GM23338 (cell line): ENCODE data around the gene NR3C1. TPM values are rescaled to one million over a fixed set of nuclear protein-coding genes. Genes with fewer than 3 reads are reported as not detected.

ENCODE experiments used
- ATAC-seq: fragments of 200-7000 bp; cut with Tn5 transposase; 3 replicates; pipeline ENCODE4 v1.9.1; 2020
- DNase-seq: peaks from one replicate; pipeline ENCODE4 v3.0.0-alpha.2; 2015; ENCODE audit warnings: low spot score
- H2AFZ ChIP-seq: fragments of 200-600 bp; sonication (generic); 2 replicates; pipeline ENCODE4 v1.8.0; 2016; ENCODE audit warnings: antibody characterized with exemption, mild to moderate bottlenecking, moderate library complexity
- H3F3A ChIP-seq: fragments of 200-600 bp; sonication (generic); replicated peaks from 2 replicates; pipeline ENCODE4 v1.8.0; 2017; ENCODE audit warnings: antibody characterized with exemption, mixed run types, low read depth
- H3K27ac ChIP-seq: fragments of 200-600 bp; sonication (generic); 2 replicates; pipeline ENCODE4 v1.6.1; 2016; ENCODE audit warnings: low read depth
- H3K27me3 ChIP-seq: fragments of 200-600 bp; sonication (generic); 2 replicates; pipeline ENCODE4 v1.8.0; 2016; ENCODE audit warnings: mild to moderate bottlenecking, mixed run types, moderate library complexity; ENCODE audit not compliant: insufficient read depth
- H3K36me3 ChIP-seq: fragments of 200-600 bp; sonication (generic); 2 replicates; pipeline ENCODE4 v1.8.0; 2016; ENCODE audit warnings: mild to moderate bottlenecking; ENCODE audit not compliant: insufficient read depth
- H3K4me1 ChIP-seq: fragments of 200-600 bp; sonication (generic); 2 replicates; pipeline ENCODE4 v1.8.0; 2016; ENCODE audit warnings: mild to moderate bottlenecking, moderate library complexity; ENCODE audit not compliant: insufficient read depth
- H3K4me2 ChIP-seq: fragments of 200-600 bp; sonication (generic); 2 replicates; pipeline ENCODE4 v1.7.1; 2017; ENCODE audit warnings: mixed run types
- H3K4me3 ChIP-seq: fragments of 200-600 bp; sonication (generic); 2 replicates; pipeline ENCODE4 v1.6.1; 2016; ENCODE audit warnings: mixed run types
- H3K79me2 ChIP-seq: fragments of 200-600 bp; sonication (generic); replicated peaks from 2 replicates; pipeline ENCODE4 v1.8.0; 2017; ENCODE audit warnings: mild to moderate bottlenecking; ENCODE audit not compliant: insufficient read depth
- H3K9me2 ChIP-seq: fragments of 200-600 bp; sonication (generic); 2 replicates; pipeline ENCODE4 v1.8.0; 2017; ENCODE audit not compliant: insufficient read depth
- H4K20me1 ChIP-seq: fragments of 200-600 bp; sonication (generic); replicated peaks from 2 replicates; pipeline ENCODE4 v1.8.0; 2017; ENCODE audit warnings: mild to moderate bottlenecking; ENCODE audit not compliant: insufficient read depth
- H3K27ac Mint-ChIP-seq: 2 replicates; pipeline ENCODE4 v1.8.0; 2020; ENCODE audit warnings: inconsistent platforms, mild to moderate bottlenecking, moderate library complexity, mixed read lengths
- H3K27me3 Mint-ChIP-seq: 3 replicates; pipeline ENCODE4 v1.8.0; 2022; ENCODE audit warnings: low read depth, mild to moderate bottlenecking, moderate library complexity, mixed read lengths, inconsistent platforms; ENCODE audit not compliant: insufficient read depth, poor library complexity
- H3K36me3 Mint-ChIP-seq: 3 replicates; pipeline ENCODE4 v1.8.0; 2021; ENCODE audit warnings: low read depth, mild to moderate bottlenecking, inconsistent platforms, moderate library complexity, mixed read lengths
- H3K4me1 Mint-ChIP-seq: 3 replicates; pipeline ENCODE4 v1.8.0; 2020; ENCODE audit warnings: mild to moderate bottlenecking, inconsistent platforms, mixed read lengths
- H3K4me3 Mint-ChIP-seq: 3 replicates; pipeline ENCODE4 v1.8.0; 2021; ENCODE audit warnings: moderate library complexity, mild to moderate bottlenecking, inconsistent platforms, mixed read lengths
- H3K9me3 Mint-ChIP-seq: 3 replicates; pipeline ENCODE4 v1.8.0; 2020; ENCODE audit warnings: moderate library complexity, mild to moderate bottlenecking, inconsistent platforms, mixed read lengths
- CREB1 ChIP-seq: fragments of 250-450 bp; sonication (Bioruptor Pico); IDR thresholded peaks from 2 replicates; pipeline ENCODE4 v1.5.0; 2020; ENCODE audit warnings: low read depth, mild to moderate bottlenecking, moderate library complexity
- ETS1 ChIP-seq: IDR thresholded peaks from 2 replicates; pipeline ENCODE4 v1.6.1; 2016; ENCODE audit warnings: antibody characterized with exemption
- EZH2 ChIP-seq: fragments of 200-600 bp; sonication (generic); IDR thresholded peaks from one replicate; pipeline ENCODE4 v1.8.0; 2017; ENCODE audit warnings: antibody characterized with exemption, mild to moderate bottlenecking, low read depth; ENCODE audit not compliant: unreplicated experiment
- EZH2phosphoT487 ChIP-seq: fragments of 200-600 bp; sonication (generic); IDR thresholded peaks from one replicate; pipeline ENCODE4 v1.8.1; 2018; ENCODE audit warnings: antibody characterized with exemption; ENCODE audit not compliant: unreplicated experiment
- JUNB ChIP-seq: IDR thresholded peaks from one replicate; pipeline ENCODE4 v1.6.1; 2016; ENCODE audit warnings: antibody characterized with exemption; ENCODE audit not compliant: unreplicated experiment
- NANOG ChIP-seq: IDR thresholded peaks from 2 replicates; pipeline ENCODE4 v1.6.1; 2016; ENCODE audit warnings: antibody characterized with exemption, borderline replicate concordance
- POLR2AphosphoS5 ChIP-seq: IDR thresholded peaks from 2 replicates; pipeline ENCODE4 v1.6.1; 2016; ENCODE audit warnings: antibody characterized with exemption, low read depth
- STAT1 ChIP-seq: IDR thresholded peaks from one replicate; pipeline ENCODE4 v1.6.1; 2016; ENCODE audit warnings: antibody characterized with exemption; ENCODE audit not compliant: unreplicated experiment
- ZNF114 ChIP-seq: fragments of 250-450 bp; sonication (Bioruptor Pico); IDR thresholded peaks from 2 replicates; pipeline ENCODE4 v1.5.0; 2020; ENCODE audit warnings: mild to moderate bottlenecking, moderate library complexity
- ZNF331 ChIP-seq: fragments of 250-450 bp; sonication (Bioruptor Pico); IDR thresholded peaks from 2 replicates; pipeline ENCODE4 v1.5.0; 2020; ENCODE audit warnings: low read depth, mild to moderate bottlenecking, moderate library complexity
- polyA plus RNA-seq: library from polyadenylated mRNA; unstranded; fragments of >200 nt; fragmentation: Nextera tagmentation; extraction: Ambion mirVana; gene quantifications from 2 replicates; pipeline ENCODE4 v1.2.1, GENCODE V29; 2016
- total RNA-seq: library from RNA; depleted of rRNA; stranded (reverse); fragments of >200 nt; shearing (Covaris generic); gene quantifications from 2 replicates; pipeline ENCODE4 v1.2.3, GENCODE V29; 2014
- TF ChIP-seq, protein P1 (sequence below): IDR thresholded peaks from one replicate; pipeline ENCODE4 v1.6.1; 2018; ENCODE audit warnings: antibody characterized with exemption; ENCODE audit not compliant: unreplicated experiment
- TF ChIP-seq, protein P2 (sequence below): fragments of 250-450 bp; sonication (Bioruptor Pico); IDR thresholded peaks from 2 replicates; pipeline ENCODE4 v1.5.0; 2020; ENCODE audit warnings: mild to moderate bottlenecking, moderate library complexity
- TF ChIP-seq, protein P3 (sequence below), 2 experiments: fragments of 200-600 bp in 1 of 2; sonication (generic) in 1 of 2; conservative IDR thresholded peaks; 2 replicates each; pipeline versions ENCODE4 v1.5.1 to v1.6.1; 2016 to 2017; ENCODE audit warnings: antibody characterized with exemption in 2 of 2, low read depth in 2 of 2, mild to moderate bottlenecking in 2 of 2, moderate library complexity in 1 of 2

The NR3C1 gene
- total and polyA plus RNA-seq, 2 experiments from 2014 or later, result 1.2 to 4.6 TPM

DNA sequence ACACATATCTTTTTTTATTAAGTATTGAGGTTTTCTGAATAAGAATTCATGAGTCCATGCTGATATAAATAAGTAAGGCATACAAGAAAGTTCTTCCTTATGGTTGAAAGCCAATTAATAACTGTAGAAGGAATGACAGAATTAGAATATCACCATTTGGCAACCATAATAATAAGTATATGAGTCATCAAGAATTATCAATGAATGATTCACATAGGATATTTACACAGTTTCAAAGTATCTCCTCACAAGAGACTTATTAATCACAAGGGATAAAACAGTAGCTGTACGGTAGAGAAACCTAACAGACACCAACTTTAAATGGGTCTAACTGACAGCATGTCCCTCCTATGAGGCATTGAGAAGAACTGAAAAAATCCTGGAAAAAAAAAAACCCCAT, 161.6 kb downstream of the NR3C1 start:
- peaks cover 4% of the 10 kb centered on the region; the same call in 2 of the 3 replicates for H3K4me1 Mint-ChIP-seq
- no peak for ATAC-seq
- H3K27ac Mint-ChIP-seq, result no peak overlapping the region
- Histone ChIP-seq H3K4me2 (no peak overlapping the region), H3K4me3 (no peak overlapping the region), H3K27me3 (no peaks in the 10 kb centered on the region), H3K36me3 (no peaks in the 10 kb centered on the region), H4K20me1 (no peaks in the 10 kb centered on the region), H3F3A (no peaks in the 10 kb centered on the region), H3K9me2 (0 out of 2 replicates have a peak, but pooled peaks cover 3% of the 10 kb centered on the region), H3K27ac (no peak overlapping the region), H2AFZ (no peak overlapping the region), H3K4me1 (no peaks in the 10 kb centered on the region), H3K79me2 (no peaks in the 10 kb centered on the region)
- peaks cover 3% of the 10 kb centered on the region for H3K27me3 Mint-ChIP-seq
- no peak overlapping the region for H3K4me3 Mint-ChIP-seq
- no peak for TF ChIP-seq EZH2
- TF ChIP-seq, protein P1, sequence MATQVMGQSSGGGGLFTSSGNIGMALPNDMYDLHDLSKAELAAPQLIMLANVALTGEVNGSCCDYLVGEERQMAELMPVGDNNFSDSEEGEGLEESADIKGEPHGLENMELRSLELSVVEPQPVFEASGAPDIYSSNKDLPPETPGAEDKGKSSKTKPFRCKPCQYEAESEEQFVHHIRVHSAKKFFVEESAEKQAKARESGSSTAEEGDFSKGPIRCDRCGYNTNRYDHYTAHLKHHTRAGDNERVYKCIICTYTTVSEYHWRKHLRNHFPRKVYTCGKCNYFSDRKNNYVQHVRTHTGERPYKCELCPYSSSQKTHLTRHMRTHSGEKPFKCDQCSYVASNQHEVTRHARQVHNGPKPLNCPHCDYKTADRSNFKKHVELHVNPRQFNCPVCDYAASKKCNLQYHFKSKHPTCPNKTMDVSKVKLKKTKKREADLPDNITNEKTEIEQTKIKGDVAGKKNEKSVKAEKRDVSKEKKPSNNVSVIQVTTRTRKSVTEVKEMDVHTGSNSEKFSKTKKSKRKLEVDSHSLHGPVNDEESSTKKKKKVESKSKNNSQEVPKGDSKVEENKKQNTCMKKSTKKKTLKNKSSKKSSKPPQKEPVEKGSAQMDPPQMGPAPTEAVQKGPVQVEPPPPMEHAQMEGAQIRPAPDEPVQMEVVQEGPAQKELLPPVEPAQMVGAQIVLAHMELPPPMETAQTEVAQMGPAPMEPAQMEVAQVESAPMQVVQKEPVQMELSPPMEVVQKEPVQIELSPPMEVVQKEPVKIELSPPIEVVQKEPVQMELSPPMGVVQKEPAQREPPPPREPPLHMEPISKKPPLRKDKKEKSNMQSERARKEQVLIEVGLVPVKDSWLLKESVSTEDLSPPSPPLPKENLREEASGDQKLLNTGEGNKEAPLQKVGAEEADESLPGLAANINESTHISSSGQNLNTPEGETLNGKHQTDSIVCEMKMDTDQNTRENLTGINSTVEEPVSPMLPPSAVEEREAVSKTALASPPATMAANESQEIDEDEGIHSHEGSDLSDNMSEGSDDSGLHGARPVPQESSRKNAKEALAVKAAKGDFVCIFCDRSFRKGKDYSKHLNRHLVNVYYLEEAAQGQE, result no peak
- TF ChIP-seq, protein P2, sequence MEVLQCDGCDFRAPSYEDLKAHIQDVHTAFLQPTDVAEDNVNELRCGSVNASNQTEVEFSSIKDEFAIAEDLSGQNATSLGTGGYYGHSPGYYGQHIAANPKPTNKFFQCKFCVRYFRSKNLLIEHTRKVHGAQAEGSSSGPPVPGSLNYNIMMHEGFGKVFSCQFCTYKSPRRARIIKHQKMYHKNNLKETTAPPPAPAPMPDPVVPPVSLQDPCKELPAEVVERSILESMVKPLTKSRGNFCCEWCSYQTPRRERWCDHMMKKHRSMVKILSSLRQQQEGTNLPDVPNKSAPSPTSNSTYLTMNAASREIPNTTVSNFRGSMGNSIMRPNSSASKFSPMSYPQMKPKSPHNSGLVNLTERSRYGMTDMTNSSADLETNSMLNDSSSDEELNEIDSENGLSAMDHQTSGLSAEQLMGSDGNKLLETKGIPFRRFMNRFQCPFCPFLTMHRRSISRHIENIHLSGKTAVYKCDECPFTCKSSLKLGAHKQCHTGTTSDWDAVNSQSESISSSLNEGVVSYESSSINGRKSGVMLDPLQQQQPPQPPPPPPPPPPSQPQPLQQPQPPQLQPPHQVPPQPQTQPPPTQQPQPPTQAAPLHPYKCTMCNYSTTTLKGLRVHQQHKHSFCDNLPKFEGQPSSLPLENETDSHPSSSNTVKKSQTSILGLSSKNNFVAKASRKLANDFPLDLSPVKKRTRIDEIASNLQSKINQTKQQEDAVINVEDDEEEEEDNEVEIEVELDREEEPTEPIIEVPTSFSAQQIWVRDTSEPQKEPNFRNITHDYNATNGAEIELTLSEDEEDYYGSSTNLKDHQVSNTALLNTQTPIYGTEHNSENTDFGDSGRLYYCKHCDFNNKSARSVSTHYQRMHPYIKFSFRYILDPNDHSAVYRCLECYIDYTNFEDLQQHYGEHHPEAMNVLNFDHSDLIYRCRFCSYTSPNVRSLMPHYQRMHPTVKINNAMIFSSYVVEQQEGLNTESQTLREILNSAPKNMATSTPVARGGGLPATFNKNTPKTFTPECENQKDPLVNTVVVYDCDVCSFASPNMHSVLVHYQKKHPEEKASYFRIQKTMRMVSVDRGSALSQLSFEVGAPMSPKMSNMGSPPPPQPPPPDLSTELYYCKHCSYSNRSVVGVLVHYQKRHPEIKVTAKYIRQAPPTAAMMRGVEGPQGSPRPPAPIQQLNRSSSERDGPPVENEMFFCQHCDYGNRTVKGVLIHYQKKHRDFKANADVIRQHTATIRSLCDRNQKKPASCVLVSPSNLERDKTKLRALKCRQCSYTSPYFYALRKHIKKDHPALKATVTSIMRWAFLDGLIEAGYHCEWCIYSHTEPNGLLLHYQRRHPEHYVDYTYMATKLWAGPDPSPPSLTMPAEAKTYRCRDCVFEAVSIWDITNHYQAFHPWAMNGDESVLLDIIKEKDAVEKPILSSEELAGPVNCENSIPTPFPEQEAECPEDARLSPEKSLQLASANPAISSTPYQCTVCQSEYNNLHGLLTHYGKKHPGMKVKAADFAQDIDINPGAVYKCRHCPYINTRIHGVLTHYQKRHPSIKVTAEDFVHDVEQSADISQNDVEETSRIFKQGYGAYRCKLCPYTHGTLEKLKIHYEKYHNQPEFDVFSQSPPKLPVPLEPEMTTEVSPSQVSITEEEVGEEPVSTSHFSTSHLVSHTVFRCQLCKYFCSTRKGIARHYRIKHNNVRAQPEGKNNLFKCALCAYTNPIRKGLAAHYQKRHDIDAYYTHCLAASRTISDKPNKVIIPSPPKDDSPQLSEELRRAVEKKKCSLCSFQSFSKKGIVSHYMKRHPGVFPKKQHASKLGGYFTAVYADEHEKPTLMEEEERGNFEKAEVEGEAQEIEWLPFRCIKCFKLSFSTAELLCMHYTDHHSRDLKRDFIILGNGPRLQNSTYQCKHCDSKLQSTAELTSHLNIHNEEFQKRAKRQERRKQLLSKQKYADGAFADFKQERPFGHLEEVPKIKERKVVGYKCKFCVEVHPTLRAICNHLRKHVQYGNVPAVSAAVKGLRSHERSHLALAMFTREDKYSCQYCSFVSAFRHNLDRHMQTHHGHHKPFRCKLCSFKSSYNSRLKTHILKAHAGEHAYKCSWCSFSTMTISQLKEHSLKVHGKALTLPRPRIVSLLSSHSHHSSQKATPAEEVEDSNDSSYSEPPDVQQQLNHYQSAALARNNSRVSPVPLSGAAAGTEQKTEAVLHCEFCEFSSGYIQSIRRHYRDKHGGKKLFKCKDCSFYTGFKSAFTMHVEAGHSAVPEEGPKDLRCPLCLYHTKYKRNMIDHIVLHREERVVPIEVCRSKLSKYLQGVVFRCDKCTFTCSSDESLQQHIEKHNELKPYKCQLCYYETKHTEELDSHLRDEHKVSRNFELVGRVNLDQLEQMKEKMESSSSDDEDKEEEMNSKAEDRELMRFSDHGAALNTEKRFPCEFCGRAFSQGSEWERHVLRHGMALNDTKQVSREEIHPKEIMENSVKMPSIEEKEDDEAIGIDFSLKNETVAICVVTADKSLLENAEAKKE (CRISPR knock-in tag), result no peak
- TF ChIP-seq CREB1 (CRISPR knock-in tag), result no peak
- TF ChIP-seq, protein P3, sequence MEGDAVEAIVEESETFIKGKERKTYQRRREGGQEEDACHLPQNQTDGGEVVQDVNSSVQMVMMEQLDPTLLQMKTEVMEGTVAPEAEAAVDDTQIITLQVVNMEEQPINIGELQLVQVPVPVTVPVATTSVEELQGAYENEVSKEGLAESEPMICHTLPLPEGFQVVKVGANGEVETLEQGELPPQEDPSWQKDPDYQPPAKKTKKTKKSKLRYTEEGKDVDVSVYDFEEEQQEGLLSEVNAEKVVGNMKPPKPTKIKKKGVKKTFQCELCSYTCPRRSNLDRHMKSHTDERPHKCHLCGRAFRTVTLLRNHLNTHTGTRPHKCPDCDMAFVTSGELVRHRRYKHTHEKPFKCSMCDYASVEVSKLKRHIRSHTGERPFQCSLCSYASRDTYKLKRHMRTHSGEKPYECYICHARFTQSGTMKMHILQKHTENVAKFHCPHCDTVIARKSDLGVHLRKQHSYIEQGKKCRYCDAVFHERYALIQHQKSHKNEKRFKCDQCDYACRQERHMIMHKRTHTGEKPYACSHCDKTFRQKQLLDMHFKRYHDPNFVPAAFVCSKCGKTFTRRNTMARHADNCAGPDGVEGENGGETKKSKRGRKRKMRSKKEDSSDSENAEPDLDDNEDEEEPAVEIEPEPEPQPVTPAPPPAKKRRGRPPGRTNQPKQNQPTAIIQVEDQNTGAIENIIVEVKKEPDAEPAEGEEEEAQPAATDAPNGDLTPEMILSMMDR (conservative IDR thresholded peaks at IDR 0.05; ENCODE audit: low read depth in 2 of 2), result no peak
- no peak for TF ChIP-seq ZNF331 (CRISPR knock-in tag)
- no peak for TF ChIP-seq STAT1
- TF ChIP-seq POLR2AphosphoS5, result no peak
- no peak for TF ChIP-seq EZH2phosphoT487
- no peak for TF ChIP-seq NANOG
- TF ChIP-seq JUNB, result no peak
- no peak for TF ChIP-seq ETS1
- no peak for TF ChIP-seq ZNF114
- no peak for DNase-seq
- H3K36me3 Mint-ChIP-seq, result no peaks in the 10 kb centered on the region
- no peaks in the 10 kb centered on the region; the same call in 2 of the 3 replicates for H3K9me3 Mint-ChIP-seq
